Activated naive CD8-positive, alpha-beta T cell treated with anti-CD3 and anti-CD28 coated beads, Interleukin-2, amount 50 U/mL, for 16 hours (primary cell): ENCODE data around the gene FOXL1.

Experiments used
- DNase-seq: peaks from one replicate; pipeline ENCODE4 v3.0.0-alpha.2; 2020; ENCODE audit warnings: low read depth, low spot score

Gene FOXL1

DNA sequence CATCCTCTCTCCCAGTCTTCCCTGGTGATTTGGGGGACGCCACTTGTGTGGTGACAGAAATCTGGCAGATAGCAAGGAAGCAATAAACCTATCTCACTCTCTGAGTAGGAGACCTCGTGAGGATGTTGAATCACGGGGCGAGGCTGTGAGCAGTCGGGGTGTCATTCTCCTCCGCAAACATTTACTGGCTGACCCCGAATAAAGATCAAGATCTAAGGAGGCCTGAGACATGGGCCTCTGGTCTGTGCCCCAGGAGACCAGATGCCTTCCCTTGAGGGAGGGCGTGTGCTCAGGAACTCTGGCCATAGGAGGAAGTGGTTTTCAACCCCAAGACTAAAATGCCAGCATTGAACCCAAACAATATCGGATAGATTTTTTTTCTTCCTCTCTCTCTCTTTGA lies 53.1 kb downstream of the FOXL1 start:
- DNase-seq = no peak
